Hematopoietic multipotent progenitor cell treated with erythropoietin and hydrocortisone succinate and interleukin-3 and kit ligand, for 17 days (in vitro differentiated cells): ENCODE data around the gene PTGIS.
"Not testable (repeated sequence)": the region's sequence is repeated elsewhere in the genome, so short reads cannot be mapped to it uniquely, and the experiment has no call there.

Source experiments
- DNase-seq: peaks from one replicate; pipeline ENCODE4 v3.0.0-alpha.2; 2015; ENCODE audit warnings: low spot score

The PTGIS gene

GRCh38 chr20:49567421-49568277, at the start of gene PTGIS:
Gene PTGIS (minus strand): TSS chr20:49568137. CDS start chr20:49568116, 21 bp downstream.
- no peak for DNase-seq

- DNase-seq: not testable (repeated sequence)
These were observed 49.5 kb upstream of the PTGIS start for GRCh38 chr20:49617394-49617793.

- DNase-seq: peak; percentile 12
These were observed 48.4 kb upstream of the PTGIS start for GRCh38 chr20:49616154-49617007.

- DNase-seq: peak; percentile 80
These were observed 47.6 kb upstream of the PTGIS start for GRCh38 chr20:49615401-49616153.

- not testable (repeated sequence) for DNase-seq
These were observed 47.1 kb upstream of the PTGIS start for GRCh38 chr20:49615051-49615400.

- DNase-seq: no peak
These were observed 46.6 kb upstream of the PTGIS start for GRCh38 chr20:49614338-49615050.

GRCh38 chr20:49612127-49612738, 44.3 kb upstream of the PTGIS start:
- DNase-seq: no peak

- DNase-seq: not testable (repeated sequence)
These were observed 43.7 kb upstream of the PTGIS start for GRCh38 chr20:49611539-49612126.

- peak; percentile 84 for DNase-seq
These were observed 43.0 kb upstream of the PTGIS start for GRCh38 chr20:49610691-49611538.

GRCh38 chr20:49608752-49609670, 41.1 kb upstream of the PTGIS start:
- peak; percentile 65 for DNase-seq

GRCh38 chr20:49607568-49607967, 39.6 kb upstream of the PTGIS start:
- no peak for DNase-seq

- no peak for DNase-seq
These were observed 35.3 kb upstream of the PTGIS start for GRCh38 chr20:49603209-49603627.

- no peak for DNase-seq
These were observed 34.6 kb upstream of the PTGIS start for GRCh38 chr20:49602345-49603208.

- DNase-seq: no peak
These were observed 33.4 kb upstream of the PTGIS start for GRCh38 chr20:49601153-49601924.

- no peak for DNase-seq
These were observed 31.8 kb upstream of the PTGIS start for GRCh38 chr20:49599746-49600113.

GRCh38 chr20:49597825-49598395, 30.0 kb upstream of the PTGIS start:
- no peak for DNase-seq
